ENCODE data around the gene KLHL42. TPM values are rescaled to one million over a fixed set of nuclear protein-coding genes. Genes with fewer than 3 reads are reported as not detected.

KLHL42 gene
- total RNA-seq, 1 experiment from 2014 or later, result 35.8 TPM

GRCh38 chr12:27794818-27795584, 15.0 kb downstream of the KLHL42 start:
- Histone ChIP-seq H3K79me2 (ENCODE audit: insufficient read depth, low read length) (peaks cover 2% of the 10 kb centered on the region; the same call in 1 of the 2 replicates), H2BK5ac (ENCODE audit: insufficient read length, low read length) (no peak overlapping the region), H3K27me3 (ENCODE audit: insufficient read depth, low read length) (no peaks in the 10 kb centered on the region), H2BK120ac (ENCODE audit: low read depth, low read length, poor library complexity, severe bottlenecking) (no peak overlapping the region), H2BK15ac (ENCODE audit: low read depth, low read length) (no peak overlapping the region), H4K91ac (ENCODE audit: insufficient read length, low read depth, low read length) (no peak overlapping the region), H3K23me2 (ENCODE audit: insufficient read length, low read depth, low read length, poor library complexity, severe bottlenecking) (no peaks in the 10 kb centered on the region), H2AK5ac (ENCODE audit: insufficient read length, low read length) (no peak overlapping the region), H2BK12ac (ENCODE audit: insufficient read length, low read depth, low read length) (no peak overlapping the region), H2AFZ (ENCODE audit: low read length) (no peak overlapping the region), H3K4me1 (ENCODE audit: insufficient read depth, low read length) (no peaks in the 10 kb centered on the region), H3K27ac (ENCODE audit: insufficient read length, low read depth, low read length) (no peak overlapping the region), H3K4me2 (ENCODE audit: insufficient read depth, insufficient read length, low read length) (no peak overlapping the region), H3K18ac (ENCODE audit: insufficient read length, low read depth, low read length) (no peak overlapping the region), H2BK20ac (ENCODE audit: low read depth, low read length, poor library complexity, severe bottlenecking) (no peak overlapping the region), H3K56ac (ENCODE audit: insufficient read length, low read depth, low read length) (no peak overlapping the region), H3K9ac (ENCODE audit: extremely low read depth, insufficient read length, low read length) (no peak overlapping the region), H3K4ac (ENCODE audit: low read depth, low read length) (no peak overlapping the region), H4K8ac (replicated peaks; ENCODE audit: insufficient read length, low read depth, low read length) (no peak overlapping the region), H3K9me3 (ENCODE audit: control insufficient read depth, low read depth, low read length) (no peaks in the 10 kb centered on the region), H4K20me1 (ENCODE audit: control insufficient read depth, insufficient read depth, insufficient read length) (no peaks in the 10 kb centered on the region), H3K79me1 (ENCODE audit: insufficient read depth, low read depth, low read length, poor library complexity, severe bottlenecking) (no peaks in the 10 kb centered on the region), H3T11ph (ENCODE audit: low read length) (no peak overlapping the region), H3K14ac (ENCODE audit: insufficient read depth, low read length) (no peak overlapping the region), H3K23ac (ENCODE audit: insufficient read length, low read depth, low read length) (no peak overlapping the region), H4K5ac (ENCODE audit: insufficient read length, low read depth, low read length) (no peak overlapping the region)
- peaks cover 0 to 4% of the 10 kb centered on the region in 2 experiments; a peak in 1 of 4 replicates for H3K4me1 Mint-ChIP-seq
- H3K27ac Mint-ChIP-seq, result no peak overlapping the region
- DNase-seq, result no peak
- no peak overlapping the region for H3K4me3 Mint-ChIP-seq
- no CpG with 5 or more reads among the region's 6 CpGs for WGBS (ENCODE audit: extremely low coverage, insufficient read length, low lambda C conversion rate)
- H3K9me3 Mint-ChIP-seq, result no peaks in the 10 kb centered on the region
- no peaks in the 10 kb centered on the region for H3K27me3 Mint-ChIP-seq (ENCODE audit: low read depth)
- TF ChIP-seq, protein P1, sequence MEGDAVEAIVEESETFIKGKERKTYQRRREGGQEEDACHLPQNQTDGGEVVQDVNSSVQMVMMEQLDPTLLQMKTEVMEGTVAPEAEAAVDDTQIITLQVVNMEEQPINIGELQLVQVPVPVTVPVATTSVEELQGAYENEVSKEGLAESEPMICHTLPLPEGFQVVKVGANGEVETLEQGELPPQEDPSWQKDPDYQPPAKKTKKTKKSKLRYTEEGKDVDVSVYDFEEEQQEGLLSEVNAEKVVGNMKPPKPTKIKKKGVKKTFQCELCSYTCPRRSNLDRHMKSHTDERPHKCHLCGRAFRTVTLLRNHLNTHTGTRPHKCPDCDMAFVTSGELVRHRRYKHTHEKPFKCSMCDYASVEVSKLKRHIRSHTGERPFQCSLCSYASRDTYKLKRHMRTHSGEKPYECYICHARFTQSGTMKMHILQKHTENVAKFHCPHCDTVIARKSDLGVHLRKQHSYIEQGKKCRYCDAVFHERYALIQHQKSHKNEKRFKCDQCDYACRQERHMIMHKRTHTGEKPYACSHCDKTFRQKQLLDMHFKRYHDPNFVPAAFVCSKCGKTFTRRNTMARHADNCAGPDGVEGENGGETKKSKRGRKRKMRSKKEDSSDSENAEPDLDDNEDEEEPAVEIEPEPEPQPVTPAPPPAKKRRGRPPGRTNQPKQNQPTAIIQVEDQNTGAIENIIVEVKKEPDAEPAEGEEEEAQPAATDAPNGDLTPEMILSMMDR (conservative IDR thresholded peaks at IDR 0.05), result no peak
- peaks cover 25 to 76% (median 67%) of the 10 kb centered on the region in 3 experiments; a peak in 6 of 7 replicates for H3K36me3 Mint-ChIP-seq (ENCODE audit: insufficient read depth in 1 of 3, low read depth in 3 of 3)

Measured in H9 (cell line).